Nephron (organoid): Measurements from ENCODE around the gene MLH3.

Source experiments
- H3K27ac Mint-ChIP-seq, 3 experiments: 2 replicates each; pipeline ENCODE4 v1.8.0; 2020; ENCODE audit warnings: mixed read lengths in 3 of 3, mild to moderate bottlenecking in 2 of 3, moderate library complexity in 1 of 3
- H3K27me3 Mint-ChIP-seq: 2 replicates; pipeline ENCODE4 v1.8.0; 2021; ENCODE audit warnings: low read depth, mild to moderate bottlenecking, moderate library complexity, mixed read lengths
- H3K36me3 Mint-ChIP-seq: 2 replicates; pipeline ENCODE4 v1.8.0; 2020; ENCODE audit warnings: low read depth, mixed read lengths
- H3K4me1 Mint-ChIP-seq: 2 replicates; pipeline ENCODE4 v1.8.0; 2020; ENCODE audit warnings: mixed read lengths
- H3K4me3 Mint-ChIP-seq, 3 experiments: 2 replicates each; pipeline ENCODE4 v1.8.0; 2020; ENCODE audit warnings: mild to moderate bottlenecking in 3 of 3, mixed read lengths in 3 of 3, moderate library complexity in 2 of 3
- H3K9me3 Mint-ChIP-seq: 2 replicates; pipeline ENCODE4 v1.8.0; 2020; ENCODE audit warnings: mixed read lengths
- CTCF ChIP-seq, 3 experiments: fragments of 200-600 bp; sonication (generic); IDR thresholded peaks; one replicate each; pipeline ENCODE4 v1.5.0; 2021; ENCODE audit warnings: antibody characterized with exemption in 3 of 3; ENCODE audit not compliant: unreplicated experiment in 3 of 3

The MLH3 gene

DNA sequence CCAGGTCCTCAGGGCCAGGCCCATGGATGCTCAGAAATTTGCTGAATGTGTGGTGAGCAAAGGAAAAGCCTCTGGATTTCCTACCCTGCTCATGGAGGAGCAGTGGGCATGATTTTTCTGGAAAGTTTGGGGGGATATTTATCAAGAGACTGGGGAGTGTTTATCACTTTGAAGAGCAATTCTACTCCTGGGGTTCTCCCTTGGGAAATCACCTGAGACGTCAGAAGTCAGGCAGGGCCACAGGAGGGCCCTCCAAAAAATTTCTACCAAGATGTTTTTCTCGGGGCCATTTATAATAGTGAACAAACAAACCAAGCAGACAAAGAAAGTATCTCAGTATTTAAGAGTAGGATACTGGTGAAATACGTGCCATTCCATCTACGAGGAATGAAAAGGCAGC, 68.6 kb downstream of the MLH3 start:
- Mint-ChIP-seq H3K4me3 (no peak overlapping the region), H3K9me3 (no peaks in the 10 kb centered on the region), H3K36me3 (no peaks in the 10 kb centered on the region), H3K27me3 (peaks cover 8% of the 10 kb centered on the region), H3K4me1 (peaks cover 59% of the 10 kb centered on the region), H3K27ac (peak overlapping the region in 2 of 3 experiments; percentile 80 to 95)
- TF ChIP-seq CTCF (IDR thresholded peaks at IDR 0.05; ENCODE audit: unreplicated experiment in 3 of 3) = no peak

GRCh38 chr14:74981833-74982232, 69.4 kb downstream of the MLH3 start:
- Mint-ChIP-seq H3K27ac (peak overlapping the region in 2 of 3 experiments; percentile 28 to 95), H3K9me3 (no peaks in the 10 kb centered on the region), H3K4me1 (peaks cover 60% of the 10 kb centered on the region), H3K27me3 (peaks cover 8% of the 10 kb centered on the region), H3K36me3 (no peaks in the 10 kb centered on the region), H3K4me3 (no peak overlapping the region)
- no peak for TF ChIP-seq CTCF (IDR thresholded peaks at IDR 0.05; ENCODE audit: unreplicated experiment in 3 of 3)

- Mint-ChIP-seq H3K27me3 (peaks cover 8% of the 10 kb centered on the region), H3K27ac (peak overlapping the region; percentile 77 to 95 (median 78)), H3K9me3 (no peaks in the 10 kb centered on the region), H3K4me3 (no peak overlapping the region), H3K36me3 (no peaks in the 10 kb centered on the region), H3K4me1 (peaks cover 65% of the 10 kb centered on the region)
- no peak for TF ChIP-seq CTCF (IDR thresholded peaks at IDR 0.05; ENCODE audit: unreplicated experiment in 3 of 3)
Measured at GRCh38 chr14:74981462-74981782, 69.8 kb downstream of the MLH3 start.

- H3K4me1 Mint-ChIP-seq = peaks cover 70% of the 10 kb centered on the region
- peak overlapping the region in 1 of 3 experiments; percentile 35 for H3K4me3 Mint-ChIP-seq
- no peak for TF ChIP-seq CTCF (IDR thresholded peaks at IDR 0.05; ENCODE audit: unreplicated experiment in 3 of 3)
- H3K36me3 Mint-ChIP-seq = no peaks in the 10 kb centered on the region
- peaks cover 8% of the 10 kb centered on the region for H3K27me3 Mint-ChIP-seq
- peak overlapping the region; percentile 77 to 95 (median 78) for H3K27ac Mint-ChIP-seq
- H3K9me3 Mint-ChIP-seq = no peaks in the 10 kb centered on the region
Measured at GRCh38 chr14:74980731-74981461, 70.4 kb downstream of the MLH3 start.

DNA sequence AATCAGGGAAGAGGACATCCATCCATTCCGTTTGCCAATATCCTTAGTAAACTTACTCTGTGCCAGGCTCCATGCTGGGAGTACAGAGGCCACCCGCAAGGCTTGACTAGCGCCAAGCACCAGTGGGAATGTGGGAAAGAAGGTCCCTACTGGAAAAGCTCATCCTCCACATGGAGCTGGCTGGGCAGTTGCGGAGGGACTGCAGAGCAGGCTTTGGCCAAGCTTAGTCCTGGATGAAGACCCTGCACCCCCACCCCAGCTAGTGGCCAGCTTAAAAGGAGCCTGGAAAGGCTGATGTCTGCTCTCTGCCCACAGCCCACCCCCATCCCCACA, 70.9 kb downstream of the MLH3 start:
- Mint-ChIP-seq H3K36me3 (no peaks in the 10 kb centered on the region), H3K4me3 (peak overlapping the region in 1 of 3 experiments; percentile 35), H3K9me3 (no peaks in the 10 kb centered on the region), H3K27me3 (peaks cover 8% of the 10 kb centered on the region), H3K27ac (peak overlapping the region; percentile 77 to 95 (median 78)), H3K4me1 (peaks cover 75% of the 10 kb centered on the region)
- TF ChIP-seq CTCF (IDR thresholded peaks at IDR 0.05; ENCODE audit: unreplicated experiment in 3 of 3) = no peak
